Suprapubic skin (tissue), 4 donors: ENCODE measurements around the gene C22orf15.

Source experiments
- EP300 ChIP-seq: sonication (generic); formaldehyde crosslinking; IDR thresholded peaks from one replicate; pipeline ENCODE4 v1.6.1; 2017; ENCODE audit warnings: antibody characterized with exemption
- POLR2A ChIP-seq, 2 donors: fragments of 450-650 bp; IDR thresholded peaks; one replicate each; pipeline ENCODE4 v1.6.1; 2017; ENCODE audit warnings: antibody characterized with exemption in 2 of 2, mild to moderate bottlenecking in 2 of 2, moderate library complexity in 2 of 2
- POLR2AphosphoS5 ChIP-seq, 3 donors: sonication (generic); formaldehyde crosslinking; IDR thresholded peaks; one replicate each; pipeline ENCODE4 v1.6.1; 2017; ENCODE audit warnings: antibody characterized with exemption in 3 of 3
- TF ChIP-seq, protein P1 (sequence below), 2 donors: fragments of 200-600 bp in 1 of 2; fragments of 450-650 bp in 1 of 2; sonication (generic) in 1 of 2; IDR thresholded peaks; one replicate each; pipeline ENCODE4 v1.5.1; 2016 to 2019; ENCODE audit warnings: antibody characterized with exemption in 2 of 2, mild to moderate bottlenecking in 1 of 2, moderate library complexity in 1 of 2

GRCh38 chr22:23755711-23756110, 7.1 kb upstream of the C22orf15 start:
- TF ChIP-seq, protein P1, sequence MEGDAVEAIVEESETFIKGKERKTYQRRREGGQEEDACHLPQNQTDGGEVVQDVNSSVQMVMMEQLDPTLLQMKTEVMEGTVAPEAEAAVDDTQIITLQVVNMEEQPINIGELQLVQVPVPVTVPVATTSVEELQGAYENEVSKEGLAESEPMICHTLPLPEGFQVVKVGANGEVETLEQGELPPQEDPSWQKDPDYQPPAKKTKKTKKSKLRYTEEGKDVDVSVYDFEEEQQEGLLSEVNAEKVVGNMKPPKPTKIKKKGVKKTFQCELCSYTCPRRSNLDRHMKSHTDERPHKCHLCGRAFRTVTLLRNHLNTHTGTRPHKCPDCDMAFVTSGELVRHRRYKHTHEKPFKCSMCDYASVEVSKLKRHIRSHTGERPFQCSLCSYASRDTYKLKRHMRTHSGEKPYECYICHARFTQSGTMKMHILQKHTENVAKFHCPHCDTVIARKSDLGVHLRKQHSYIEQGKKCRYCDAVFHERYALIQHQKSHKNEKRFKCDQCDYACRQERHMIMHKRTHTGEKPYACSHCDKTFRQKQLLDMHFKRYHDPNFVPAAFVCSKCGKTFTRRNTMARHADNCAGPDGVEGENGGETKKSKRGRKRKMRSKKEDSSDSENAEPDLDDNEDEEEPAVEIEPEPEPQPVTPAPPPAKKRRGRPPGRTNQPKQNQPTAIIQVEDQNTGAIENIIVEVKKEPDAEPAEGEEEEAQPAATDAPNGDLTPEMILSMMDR (IDR thresholded peaks at IDR 0.05): no peak
- no peak for TF ChIP-seq POLR2AphosphoS5 (IDR thresholded peaks at IDR 0.05)
- TF ChIP-seq POLR2A (IDR thresholded peaks at IDR 0.05): no peak
- TF ChIP-seq EP300: no peak
